Immature natural killer cell (primary cell): ENCODE results near the gene SLC9C1. TPM values are rescaled to one million over a fixed set of nuclear protein-coding genes. Genes with fewer than 3 reads are reported as not detected.

ENCODE experiments used
- DNase-seq, 3 donors: peaks; one replicate each; pipeline ENCODE4 v3.0.0; 2022; ENCODE audit warnings: mixed read lengths in 1 of 3
- H3K27ac Mint-ChIP-seq, 6 donors: one replicate each; pipeline ENCODE4 v1.8.0; 2020; ENCODE audit warnings: mixed read lengths in 6 of 6, mild to moderate bottlenecking in 5 of 6, inconsistent platforms in 4 of 6, moderate library complexity in 3 of 6
- H3K27me3 Mint-ChIP-seq, 3 donors: one replicate each; pipeline ENCODE4 v1.8.0; 2020 to 2021; ENCODE audit warnings: low read depth in 3 of 3, mild to moderate bottlenecking in 3 of 3, mixed read lengths in 3 of 3, moderate library complexity in 3 of 3, inconsistent platforms in 1 of 3
- H3K36me3 Mint-ChIP-seq, 3 donors: one replicate each; pipeline ENCODE4 v1.8.0; 2020; ENCODE audit warnings: mixed read lengths in 3 of 3, inconsistent platforms in 2 of 3, mild to moderate bottlenecking in 2 of 3
- H3K4me1 Mint-ChIP-seq, 2 donors: one replicate each; pipeline ENCODE4 v1.8.0; 2020; ENCODE audit warnings: inconsistent platforms in 2 of 2, mild to moderate bottlenecking in 2 of 2, mixed read lengths in 2 of 2, moderate library complexity in 1 of 2
- H3K4me3 Mint-ChIP-seq, 5 donors: one replicate each; pipeline ENCODE4 v1.8.0; 2020; ENCODE audit warnings: mild to moderate bottlenecking in 5 of 5, mixed read lengths in 5 of 5, inconsistent platforms in 3 of 5, moderate library complexity in 3 of 5
- H3K9me3 Mint-ChIP-seq, 6 donors: one replicate each; pipeline ENCODE4 v1.8.0; 2020; ENCODE audit warnings: mild to moderate bottlenecking in 6 of 6, mixed read lengths in 6 of 6, inconsistent platforms in 4 of 6, moderate library complexity in 3 of 6
- polyA plus RNA-seq, 3 donors: library from polyadenylated mRNA; unstranded; fragments of 300-500 nt; fragmentation: Illumina TruSeq; gene quantifications; one replicate each; pipeline ENCODE4 v1.2.3, GENCODE V29; 2021

Gene SLC9C1
- polyA plus RNA-seq, 3 donors from 2014 or later: not detected

DNA sequence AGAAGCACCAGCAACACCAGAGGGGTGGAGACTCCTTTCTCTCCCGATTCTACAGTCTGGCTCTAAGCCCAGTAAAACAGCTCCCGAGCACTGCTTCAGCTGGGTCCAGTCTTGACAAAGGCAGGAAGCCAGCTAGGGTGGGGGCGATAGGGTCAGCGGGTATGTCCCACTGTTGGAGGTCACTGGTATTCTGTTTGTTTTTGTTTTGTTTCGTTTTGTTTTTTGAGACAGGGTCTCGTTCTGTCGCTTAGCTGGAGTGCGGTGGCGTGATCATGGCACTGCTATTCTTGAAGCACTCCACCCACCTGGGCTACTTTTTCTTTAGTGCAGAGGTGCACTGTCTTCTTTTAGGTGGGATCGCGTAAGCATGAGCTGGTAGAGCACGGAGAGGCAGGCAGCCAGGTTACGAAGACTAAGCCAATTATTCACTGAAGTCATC lies 177.2 kb downstream of the SLC9C1 start:
- peak overlapping the region in 4 of 5 donors; percentile 16 to 74 (median 52) for H3K4me3 Mint-ChIP-seq
- H3K4me1 Mint-ChIP-seq: peaks cover 24 to 30% of the 10 kb centered on the region in 2 donors
- H3K36me3 Mint-ChIP-seq: no peaks in the 10 kb centered on the region
- peak overlapping the region in 1 of 6 donors; percentile 40 for H3K27ac Mint-ChIP-seq
- no peaks in the 10 kb centered on the region for H3K9me3 Mint-ChIP-seq
- H3K27me3 Mint-ChIP-seq: peaks cover 2 to 5% (median 4%) of the 10 kb centered on the region in 3 donors
- DNase-seq: no peak

DNA sequence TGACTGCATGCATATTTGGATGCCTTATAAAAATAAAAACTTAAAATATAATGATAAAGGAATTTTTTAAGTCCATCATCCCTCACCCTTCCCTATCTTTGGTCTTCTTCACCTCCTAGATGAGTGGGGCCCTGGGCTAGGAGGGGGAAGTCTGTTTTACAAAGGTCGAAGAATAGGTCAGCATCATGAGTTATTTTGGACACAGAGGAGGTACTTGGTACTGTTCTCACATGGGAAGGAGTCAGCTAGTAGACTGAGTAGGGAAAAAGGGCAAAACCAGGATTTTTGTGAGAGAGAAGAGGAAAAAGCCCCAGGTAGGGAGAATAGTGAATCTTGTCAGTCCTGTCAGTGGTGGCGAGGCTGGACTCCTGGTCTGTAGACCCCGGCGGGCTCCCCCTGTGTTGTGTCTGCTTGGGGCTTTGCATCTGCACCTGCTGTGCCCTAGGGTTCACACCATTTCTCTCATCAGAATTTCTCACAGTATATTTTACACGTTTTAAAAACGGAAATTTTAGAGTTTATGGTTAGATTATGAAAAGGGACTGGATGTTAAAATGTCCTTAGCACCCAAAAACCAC lies 178.1 kb downstream of the SLC9C1 start:
- no peaks in the 10 kb centered on the region for H3K36me3 Mint-ChIP-seq
- peaks cover 2 to 5% (median 4%) of the 10 kb centered on the region in 3 donors for H3K27me3 Mint-ChIP-seq
- no peak for DNase-seq
- H3K27ac Mint-ChIP-seq: peak overlapping the region in 2 of 6 donors; percentile 28 to 38
- H3K4me3 Mint-ChIP-seq: peak overlapping the region in 4 of 5 donors; percentile 18 to 74 (median 54)
- no peaks in the 10 kb centered on the region for H3K9me3 Mint-ChIP-seq
- H3K4me1 Mint-ChIP-seq: peaks cover 22 to 29% of the 10 kb centered on the region in 2 donors

DNA sequence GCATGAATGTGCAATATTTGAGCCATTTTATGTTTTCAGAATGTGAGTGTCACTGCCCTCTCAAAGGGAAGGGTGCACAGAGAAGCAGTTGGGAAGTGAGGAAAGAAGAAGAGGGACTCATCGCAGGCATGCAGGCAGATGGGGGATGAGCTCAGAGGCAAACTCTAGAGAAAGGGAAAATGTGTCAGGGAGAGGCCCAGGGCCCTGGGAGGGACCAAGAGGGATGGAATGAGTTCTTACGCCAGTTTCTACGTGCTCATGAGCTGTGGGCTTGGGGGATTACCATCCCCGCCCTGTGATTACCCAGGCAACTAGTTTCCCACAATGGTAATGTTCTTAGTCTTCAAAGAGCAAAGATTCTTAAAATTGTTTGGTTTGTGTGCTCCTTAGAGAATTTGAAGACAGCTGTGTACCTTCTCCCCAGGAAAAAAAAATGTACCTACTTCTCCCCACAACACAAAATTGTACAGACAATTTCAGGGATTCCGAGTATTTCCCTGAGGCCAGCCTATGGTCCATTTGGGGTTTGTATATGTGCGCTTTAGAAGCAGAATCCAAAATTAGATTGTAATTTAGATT lies 178.8 kb downstream of the SLC9C1 start:
- Mint-ChIP-seq H3K4me3 (peak overlapping the region in 1 of 5 donors; percentile 21), H3K4me1 (peaks cover 18 to 23% of the 10 kb centered on the region in 2 donors), H3K27ac (no peak overlapping the region), H3K27me3 (peaks cover 2 to 5% (median 4%) of the 10 kb centered on the region in 3 donors), H3K36me3 (no peaks in the 10 kb centered on the region), H3K9me3 (no peaks in the 10 kb centered on the region)
- DNase-seq: no peak

DNA sequence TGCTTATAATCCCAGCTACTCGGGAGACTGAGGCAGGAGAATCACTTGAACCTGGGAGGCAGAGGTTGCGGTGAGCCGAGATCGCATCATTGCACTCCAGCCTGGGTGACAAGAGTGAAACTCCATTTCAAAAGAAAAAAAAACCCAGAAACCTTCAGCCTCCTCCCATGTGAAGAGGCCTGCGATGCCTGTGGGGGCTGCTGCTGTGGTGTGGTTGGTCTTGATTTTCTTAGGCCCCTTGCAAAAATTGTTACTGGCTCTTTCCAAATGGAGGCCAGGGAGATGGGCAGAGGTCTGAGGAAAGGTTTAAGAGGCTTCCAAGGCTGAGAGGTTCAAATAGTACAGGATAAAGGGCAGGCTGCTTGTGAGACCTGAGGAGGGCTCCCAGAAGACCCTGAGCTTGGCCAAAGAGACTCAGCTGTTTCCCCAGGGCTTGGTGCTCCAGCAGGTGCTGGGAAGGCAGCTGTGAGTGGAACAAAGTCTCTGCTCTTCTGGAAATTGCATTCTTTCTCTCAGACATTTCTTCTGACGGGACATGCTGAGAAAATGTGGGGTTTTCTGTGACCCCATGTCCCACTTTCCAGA lies 179.3 kb downstream of the SLC9C1 start:
- H3K27me3 Mint-ChIP-seq: peaks cover 2 to 5% (median 4%) of the 10 kb centered on the region in 3 donors
- no peak overlapping the region for H3K4me3 Mint-ChIP-seq
- no peaks in the 10 kb centered on the region for H3K9me3 Mint-ChIP-seq
- H3K4me1 Mint-ChIP-seq: peaks cover 15 to 17% of the 10 kb centered on the region in 2 donors
- H3K27ac Mint-ChIP-seq: no peak overlapping the region
- DNase-seq: no peak
- no peaks in the 10 kb centered on the region for H3K36me3 Mint-ChIP-seq

DNA sequence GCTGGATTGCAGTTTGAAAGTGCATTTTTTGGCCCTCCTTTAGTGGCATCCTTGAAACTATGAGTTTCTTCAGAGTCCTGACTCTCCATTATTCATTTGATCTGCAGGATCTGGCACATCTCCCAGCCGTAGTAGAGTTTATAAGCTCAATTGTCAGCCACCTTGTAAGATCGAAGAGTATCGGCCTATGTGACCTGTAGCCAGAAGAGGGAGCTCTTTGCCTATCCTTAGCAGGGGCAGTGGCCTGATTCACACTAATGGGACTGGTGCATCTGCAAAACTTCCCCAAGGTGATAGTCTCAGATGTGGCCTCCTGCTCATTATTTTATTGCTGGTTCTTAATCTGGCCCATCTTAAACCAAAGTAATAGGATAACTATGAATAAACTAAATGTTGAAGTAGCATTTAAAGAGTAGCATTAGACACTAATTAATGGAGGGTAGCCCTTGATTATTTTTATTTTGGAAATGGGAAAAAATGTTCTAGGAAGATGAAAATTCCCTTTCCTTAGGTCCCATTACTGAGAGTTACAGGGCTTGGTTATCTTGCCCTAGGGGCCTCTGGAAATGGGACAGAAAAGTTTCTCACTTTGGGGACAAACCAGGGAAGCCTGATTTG lies 182.1 kb downstream of the SLC9C1 start:
- Mint-ChIP-seq H3K27ac (no peak overlapping the region), H3K4me1 (peaks cover 11 to 14% of the 10 kb centered on the region in 2 donors), H3K27me3 (peaks cover 4 to 5% (median 5%) of the 10 kb centered on the region in 3 donors), H3K36me3 (no peaks in the 10 kb centered on the region), H3K9me3 (no peaks in the 10 kb centered on the region), H3K4me3 (no peak overlapping the region)
- peak; percentile 41 to 46 (median 41) for DNase-seq

DNA sequence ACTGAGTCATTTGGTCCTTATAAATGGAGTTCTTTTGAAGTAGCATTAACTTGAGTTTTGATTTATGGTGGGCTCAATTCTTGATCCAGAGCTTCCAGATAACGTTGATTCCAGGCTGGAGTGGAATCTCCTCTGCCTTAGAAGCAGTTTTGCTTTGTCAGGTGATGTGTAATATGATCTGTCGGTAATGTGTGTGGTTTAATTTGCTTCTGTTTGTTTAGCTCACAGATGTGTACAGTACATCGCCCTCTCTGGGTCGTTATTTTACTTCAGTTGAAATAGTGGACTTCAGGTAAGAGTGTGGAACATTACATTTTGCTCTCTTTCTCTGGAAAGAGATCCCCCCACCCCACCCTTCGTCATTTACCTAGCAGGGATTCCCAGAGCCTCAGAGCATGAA lies 184.7 kb downstream of the SLC9C1 start:
- Mint-ChIP-seq H3K27me3 (peaks cover 0 to 6% (median 4%) of the 10 kb centered on the region in 3 donors), H3K9me3 (no peaks in the 10 kb centered on the region), H3K4me3 (no peak overlapping the region), H3K4me1 (no peaks in the 10 kb centered on the region), H3K27ac (no peak overlapping the region), H3K36me3 (no peaks in the 10 kb centered on the region)
- DNase-seq: no peak

DNA sequence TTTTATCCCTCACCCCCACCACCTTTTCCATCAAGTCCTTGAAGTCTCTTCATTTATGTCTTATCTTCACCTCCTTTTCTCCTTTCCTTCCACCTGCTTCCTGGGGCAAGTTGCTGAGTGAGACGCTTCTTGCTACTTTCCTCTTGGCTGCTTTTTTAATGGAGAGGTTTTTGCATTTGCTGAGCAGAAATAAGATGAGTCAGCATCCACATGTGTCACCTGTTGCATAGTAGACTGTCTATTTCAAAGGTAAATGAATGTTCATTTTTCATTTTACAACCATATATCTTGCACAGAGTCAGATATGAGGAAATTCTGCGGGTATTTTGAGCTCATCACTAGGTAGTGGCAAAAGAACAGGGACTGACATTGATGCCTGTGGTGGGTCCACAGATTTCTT lies 189.2 kb downstream of the SLC9C1 start:
- Mint-ChIP-seq H3K36me3 (no peaks in the 10 kb centered on the region), H3K27ac (no peak overlapping the region), H3K4me3 (no peak overlapping the region), H3K4me1 (no peaks in the 10 kb centered on the region), H3K9me3 (no peaks in the 10 kb centered on the region), H3K27me3 (peaks cover 0 to 6% (median 0%) of the 10 kb centered on the region in 3 donors)
- no peak for DNase-seq

DNA sequence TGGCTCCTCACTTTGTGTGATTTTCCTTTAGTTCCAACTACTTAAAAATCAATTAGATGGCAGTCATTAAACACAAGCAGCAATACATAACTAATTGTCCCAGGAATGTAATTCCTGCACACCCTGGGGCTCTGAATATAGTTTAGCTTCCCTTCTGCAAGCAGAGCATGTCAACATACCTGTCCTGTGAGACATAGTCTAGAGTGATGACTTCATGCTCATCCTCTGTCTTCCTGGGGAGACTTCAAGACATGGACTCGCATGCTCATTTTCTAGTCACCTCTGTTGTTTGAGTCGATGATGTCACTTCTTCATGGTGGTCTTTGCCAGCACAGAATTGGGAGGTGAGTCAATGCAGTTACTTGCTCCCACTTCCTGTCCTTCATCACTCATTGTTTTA lies 192.1 kb downstream of the SLC9C1 start:
- H3K4me1 Mint-ChIP-seq: no peaks in the 10 kb centered on the region
- H3K4me3 Mint-ChIP-seq: no peak overlapping the region
- no peaks in the 10 kb centered on the region for H3K36me3 Mint-ChIP-seq
- H3K27ac Mint-ChIP-seq: no peak overlapping the region
- no peaks in the 10 kb centered on the region for H3K9me3 Mint-ChIP-seq
- peaks cover 2 to 3% (median 2%) of the 10 kb centered on the region in 3 donors for H3K27me3 Mint-ChIP-seq
- no peak for DNase-seq

DNA sequence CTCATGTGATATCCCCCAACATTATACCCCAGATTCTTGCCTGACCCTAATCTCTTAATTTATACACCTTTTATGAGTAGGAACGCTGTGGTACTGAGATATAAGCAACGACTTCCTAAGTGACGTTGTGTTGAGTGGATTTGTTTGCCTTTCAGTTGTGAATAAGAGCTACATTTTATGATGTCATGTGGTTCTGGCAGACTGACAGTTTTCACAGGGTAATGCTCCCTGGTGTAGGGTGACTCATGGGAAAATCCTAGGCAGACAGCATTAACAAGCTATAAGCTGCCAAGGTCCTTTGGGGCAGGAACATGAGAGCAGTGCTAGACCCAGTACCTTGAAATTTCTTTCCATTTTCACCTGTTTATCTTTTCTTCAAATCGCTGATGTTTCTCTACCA lies 196.6 kb downstream of the SLC9C1 start:
- no peaks in the 10 kb centered on the region for H3K9me3 Mint-ChIP-seq
- DNase-seq: no peak
- H3K4me1 Mint-ChIP-seq: no peaks in the 10 kb centered on the region
- H3K27me3 Mint-ChIP-seq: peaks cover 2 to 4% (median 4%) of the 10 kb centered on the region in 3 donors
- H3K4me3 Mint-ChIP-seq: no peak overlapping the region
- H3K27ac Mint-ChIP-seq: no peak overlapping the region
- H3K36me3 Mint-ChIP-seq: no peaks in the 10 kb centered on the region

DNA sequence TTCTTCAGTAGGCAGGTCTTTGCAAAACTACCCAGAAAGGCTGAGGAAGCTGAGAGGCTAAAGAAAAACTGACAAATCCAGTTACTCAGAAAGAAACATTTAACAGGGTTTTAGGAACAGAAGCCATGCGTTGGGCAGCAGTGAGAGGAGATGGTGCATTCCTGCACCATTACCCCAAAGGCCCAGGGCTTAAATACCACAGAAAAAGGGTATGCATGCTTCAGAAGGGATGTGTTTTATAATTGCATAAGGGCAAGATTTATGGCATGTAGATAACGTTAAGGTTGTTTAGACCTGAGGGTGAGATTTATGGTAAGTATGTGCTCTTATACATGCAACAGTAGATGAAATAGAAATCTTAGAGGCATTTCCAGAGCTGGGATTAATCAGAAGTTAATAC lies 197.8 kb downstream of the SLC9C1 start:
- peaks cover 2 to 4% (median 4%) of the 10 kb centered on the region in 3 donors for H3K27me3 Mint-ChIP-seq
- no peak overlapping the region for H3K4me3 Mint-ChIP-seq
- DNase-seq: no peak
- H3K9me3 Mint-ChIP-seq: no peaks in the 10 kb centered on the region
- no peaks in the 10 kb centered on the region for H3K4me1 Mint-ChIP-seq
- no peak overlapping the region for H3K27ac Mint-ChIP-seq
- no peaks in the 10 kb centered on the region for H3K36me3 Mint-ChIP-seq

DNA sequence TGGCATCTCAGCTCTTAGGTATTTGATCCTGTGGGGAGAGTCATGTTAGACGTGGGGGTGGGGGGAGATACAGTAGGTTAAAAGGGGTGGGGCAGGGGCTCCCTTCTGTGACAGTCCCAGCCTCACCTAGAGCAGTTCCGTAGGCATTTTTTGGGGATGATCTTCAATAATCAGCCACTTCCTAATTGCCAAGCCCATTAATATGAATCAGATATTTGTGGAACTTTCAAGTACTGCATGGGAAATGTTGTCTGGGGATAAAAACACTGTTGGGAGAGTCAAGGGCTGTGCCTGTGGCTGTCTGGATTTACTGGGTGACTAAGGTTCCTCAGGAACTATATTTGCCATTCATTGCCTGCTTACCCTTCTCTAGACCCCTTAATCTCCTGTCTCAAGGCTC lies 198.3 kb downstream of the SLC9C1 start:
- peaks cover 0 to 4% of the 10 kb centered on the region in 2 donors for H3K4me1 Mint-ChIP-seq
- no peak overlapping the region for H3K27ac Mint-ChIP-seq
- DNase-seq: no peak
- no peak overlapping the region for H3K4me3 Mint-ChIP-seq
- H3K27me3 Mint-ChIP-seq: peaks cover 2 to 4% (median 4%) of the 10 kb centered on the region in 3 donors
- H3K36me3 Mint-ChIP-seq: no peaks in the 10 kb centered on the region
- H3K9me3 Mint-ChIP-seq: no peaks in the 10 kb centered on the region

DNA sequence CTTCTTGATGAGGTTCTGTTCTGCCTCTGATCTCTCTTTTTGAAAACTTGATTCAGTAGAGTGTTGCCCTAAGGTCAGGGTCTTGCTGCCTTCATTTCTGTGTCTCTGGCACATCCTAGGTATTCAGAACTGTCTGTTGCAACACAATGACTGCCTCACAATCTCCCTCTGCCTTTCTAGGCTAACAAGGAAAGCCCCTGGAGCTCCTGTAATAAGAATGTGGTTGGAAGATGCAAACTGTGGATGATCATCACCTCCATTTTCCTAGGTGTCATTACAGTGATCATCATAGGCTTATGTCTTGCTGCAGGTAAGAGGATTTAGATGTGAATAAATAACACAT lies 200.9 kb downstream of the SLC9C1 start:
- peaks cover 3 to 9% of the 10 kb centered on the region in 2 donors for H3K4me1 Mint-ChIP-seq
- no peak overlapping the region for H3K4me3 Mint-ChIP-seq
- H3K36me3 Mint-ChIP-seq: no peaks in the 10 kb centered on the region
- H3K27ac Mint-ChIP-seq: no peak overlapping the region
- no peak for DNase-seq
- H3K27me3 Mint-ChIP-seq: peaks cover 2 to 12% (median 6%) of the 10 kb centered on the region in 3 donors
- no peaks in the 10 kb centered on the region for H3K9me3 Mint-ChIP-seq

DNA sequence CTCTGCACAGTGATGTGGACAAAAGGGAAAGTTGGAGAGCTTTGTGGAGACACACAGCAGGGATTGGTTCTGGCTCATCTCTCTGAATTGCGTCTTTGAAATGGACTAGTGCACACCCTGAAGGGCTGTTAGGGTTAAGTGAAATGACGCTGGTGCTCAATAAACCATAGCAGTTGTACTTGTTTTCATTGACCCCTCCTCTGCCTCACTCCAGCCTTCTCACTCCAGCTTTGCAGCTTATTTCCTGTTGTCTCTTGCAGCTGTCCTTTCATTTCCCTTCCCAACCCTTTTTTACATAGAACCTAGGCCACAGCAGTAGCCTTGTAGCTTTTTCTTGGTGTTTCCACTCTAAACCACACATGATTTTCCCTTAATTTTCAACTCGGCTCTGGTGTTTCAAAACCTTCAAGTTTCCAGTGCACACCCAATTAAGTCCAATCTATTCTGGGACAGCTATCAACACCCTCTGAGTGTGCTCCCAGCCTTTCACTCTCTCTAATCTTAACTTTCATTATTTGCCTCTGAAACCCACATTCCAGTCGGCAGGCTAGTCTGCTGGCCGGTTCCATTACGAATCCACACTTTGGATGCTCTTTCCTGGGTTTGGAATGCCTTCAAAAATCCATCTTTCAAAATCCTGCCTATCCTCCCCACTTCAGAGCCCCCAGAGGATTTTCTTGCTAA lies 201.4 kb downstream of the SLC9C1 start:
- no peak for DNase-seq
- H3K4me3 Mint-ChIP-seq: no peak overlapping the region
- H3K36me3 Mint-ChIP-seq: no peaks in the 10 kb centered on the region
- no peak overlapping the region for H3K27ac Mint-ChIP-seq
- peaks cover 2 to 17% (median 6%) of the 10 kb centered on the region in 3 donors for H3K27me3 Mint-ChIP-seq
- no peaks in the 10 kb centered on the region for H3K9me3 Mint-ChIP-seq
- H3K4me1 Mint-ChIP-seq: peaks cover 3 to 9% of the 10 kb centered on the region in 2 donors
